ENCODE measurements around the gene EBF4. TPM values are rescaled to one million over a fixed set of nuclear protein-coding genes. Genes with fewer than 3 reads are reported as not detected.

The EBF4 gene
- total RNA-seq, 1 donor, result 2.6 TPM

GRCh38 chr20:2799271-2799670, 106.7 kb downstream of the EBF4 start:
- DNase-seq (ENCODE audit: low read depth), result no peak
- peak overlapping the region; percentile 58 for H3K4me3 ChIP-seq (ENCODE audit: low read depth, low read length)
- TF ChIP-seq CTCF (IDR thresholded peaks at IDR 0.05; ENCODE audit: insufficient read depth, low read depth, low read length), result no peak

GRCh38 chr20:2799688-2800520, 107.3 kb downstream of the EBF4 start:
- DNase-seq (ENCODE audit: low read depth), result no peak
- H3K4me3 ChIP-seq (ENCODE audit: low read depth, low read length), result peak overlapping the region; percentile 58
- no peak for TF ChIP-seq CTCF (IDR thresholded peaks at IDR 0.05; ENCODE audit: insufficient read depth, low read depth, low read length)

- peak within 1 kb of the TSS; percentile 58 for H3K4me3 ChIP-seq (ENCODE audit: low read depth, low read length)
- DNase-seq (ENCODE audit: low read depth), result no peak
- no peak for TF ChIP-seq CTCF (IDR thresholded peaks at IDR 0.05; ENCODE audit: insufficient read depth, low read depth, low read length)
Observed at GRCh38 chr20:2800521-2801285, 108.1 kb downstream of the EBF4 start, which contains the start of gene CPXM1. Gene CPXM1 (minus strand): TSS chr20:2800627. CDS start chr20:2800572, 55 bp downstream.

- no peak for TF ChIP-seq CTCF (IDR thresholded peaks at IDR 0.05; ENCODE audit: insufficient read depth, low read depth, low read length)
Observed at GRCh38 chr20:2801286-2801728, 108.7 kb downstream of the EBF4 start.

GRCh38 chr20:2804041-2804828, 111.7 kb downstream of the EBF4 start:
- TF ChIP-seq CTCF (IDR thresholded peaks at IDR 0.05; ENCODE audit: insufficient read depth, low read depth, low read length), result no peak
- H3K4me3 ChIP-seq (ENCODE audit: low read depth, low read length), result no peak overlapping the region
- no peak for DNase-seq (ENCODE audit: low read depth)

More at GRCh38 chr20:2801286-2801728, 108.7 kb downstream of the EBF4 start:
- H3K4me3 ChIP-seq (ENCODE audit: low read depth, low read length), result no peak overlapping the region
- DNase-seq (ENCODE audit: low read depth), result no peak
